Loucy (cell line): ENCODE measurements around the gene SAMD9.

Experiments
- EZH2phosphoT487 ChIP-seq: fragments of 200-600 bp; IDR thresholded peaks from 2 replicates; pipeline ENCODE4 v1.6.1; 2018; ENCODE audit warnings: antibody characterized with exemption, mild to moderate bottlenecking, moderate library complexity, borderline replicate concordance
- TF ChIP-seq, protein P1 (sequence below): fragments of 200-600 bp; sonication (generic); conservative IDR thresholded peaks from 2 replicates; pipeline ENCODE4 v1.5.1; 2014; ENCODE audit warnings: mild to moderate bottlenecking, antibody characterized with exemption, low read length

GRCh38 chr7:93146472-93147141 lies 28.8 kb upstream of the SAMD9 start:
- TF ChIP-seq, protein P1, sequence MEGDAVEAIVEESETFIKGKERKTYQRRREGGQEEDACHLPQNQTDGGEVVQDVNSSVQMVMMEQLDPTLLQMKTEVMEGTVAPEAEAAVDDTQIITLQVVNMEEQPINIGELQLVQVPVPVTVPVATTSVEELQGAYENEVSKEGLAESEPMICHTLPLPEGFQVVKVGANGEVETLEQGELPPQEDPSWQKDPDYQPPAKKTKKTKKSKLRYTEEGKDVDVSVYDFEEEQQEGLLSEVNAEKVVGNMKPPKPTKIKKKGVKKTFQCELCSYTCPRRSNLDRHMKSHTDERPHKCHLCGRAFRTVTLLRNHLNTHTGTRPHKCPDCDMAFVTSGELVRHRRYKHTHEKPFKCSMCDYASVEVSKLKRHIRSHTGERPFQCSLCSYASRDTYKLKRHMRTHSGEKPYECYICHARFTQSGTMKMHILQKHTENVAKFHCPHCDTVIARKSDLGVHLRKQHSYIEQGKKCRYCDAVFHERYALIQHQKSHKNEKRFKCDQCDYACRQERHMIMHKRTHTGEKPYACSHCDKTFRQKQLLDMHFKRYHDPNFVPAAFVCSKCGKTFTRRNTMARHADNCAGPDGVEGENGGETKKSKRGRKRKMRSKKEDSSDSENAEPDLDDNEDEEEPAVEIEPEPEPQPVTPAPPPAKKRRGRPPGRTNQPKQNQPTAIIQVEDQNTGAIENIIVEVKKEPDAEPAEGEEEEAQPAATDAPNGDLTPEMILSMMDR: no peak
- no peak for TF ChIP-seq EZH2phosphoT487
